GM10248 (cell line): Measurements from ENCODE around the gene CHD6.

Source experiments
- CTCF ChIA-PET: fragments of 300-600 bp; sonication (Branson Sonifier 250); formaldehyde crosslinking; extraction: SDS; loops from one replicate; lab custom pipeline; 2021; ENCODE audit warnings: antibody characterized with exemption; lab: Yijun Ruan, JAX
- POLR2A ChIA-PET: fragments of 350-650 bp; sonication (Branson Sonifier 250); formaldehyde crosslinking; extraction: SDS; loops from one replicate; lab custom pipeline; 2020; ENCODE audit warnings: antibody characterized with exemption; lab: Yijun Ruan, JAX
- DNase-seq: peaks from one replicate; pipeline ENCODE4 v3.0.0; 2012; ENCODE audit errors: extremely low spot score
- TF ChIP-seq, protein P1 (sequence below): IDR thresholded peaks from 2 replicates; pipeline ENCODE4 v1.5.1; 2012; ENCODE audit warnings: mild to moderate bottlenecking, low read depth; ENCODE audit errors: extremely low read depth, missing control alignments, control extremely low read depth

CHD6 gene

DNA sequence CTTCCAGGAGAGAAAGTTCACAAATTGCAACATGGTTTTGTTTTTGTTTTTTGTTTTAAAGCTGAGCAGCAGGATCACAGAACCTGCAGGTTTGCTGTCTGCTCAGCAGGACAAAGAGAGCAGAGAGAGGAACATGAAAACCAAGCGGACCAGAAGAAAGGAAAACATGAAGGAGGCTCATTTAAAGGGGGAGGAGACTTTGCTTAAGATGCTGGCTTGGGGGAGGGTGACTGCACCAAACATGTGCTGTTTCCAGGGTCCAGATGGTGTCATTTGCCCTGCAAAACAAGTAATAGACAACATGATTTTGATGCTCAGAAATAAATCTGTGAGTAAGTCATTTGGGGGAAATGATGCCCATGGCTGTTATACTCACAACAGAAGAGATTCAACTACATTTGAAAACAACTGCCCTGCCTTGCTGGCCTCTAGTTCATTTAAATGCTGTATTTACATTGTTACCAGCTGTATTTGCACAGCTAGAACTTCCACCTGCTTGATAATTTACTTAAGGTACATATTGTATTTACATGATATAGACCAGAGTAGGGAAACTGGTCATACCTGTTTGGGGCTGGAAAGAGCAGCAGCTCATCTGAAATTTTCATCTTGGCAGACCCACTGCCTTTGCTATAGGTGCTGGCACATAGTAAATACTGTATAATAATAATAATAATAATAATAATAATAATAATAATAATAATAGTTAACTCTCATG lies 32.2 kb upstream of the CHD6 start:
- no peak for DNase-seq
- TF ChIP-seq, protein P1, sequence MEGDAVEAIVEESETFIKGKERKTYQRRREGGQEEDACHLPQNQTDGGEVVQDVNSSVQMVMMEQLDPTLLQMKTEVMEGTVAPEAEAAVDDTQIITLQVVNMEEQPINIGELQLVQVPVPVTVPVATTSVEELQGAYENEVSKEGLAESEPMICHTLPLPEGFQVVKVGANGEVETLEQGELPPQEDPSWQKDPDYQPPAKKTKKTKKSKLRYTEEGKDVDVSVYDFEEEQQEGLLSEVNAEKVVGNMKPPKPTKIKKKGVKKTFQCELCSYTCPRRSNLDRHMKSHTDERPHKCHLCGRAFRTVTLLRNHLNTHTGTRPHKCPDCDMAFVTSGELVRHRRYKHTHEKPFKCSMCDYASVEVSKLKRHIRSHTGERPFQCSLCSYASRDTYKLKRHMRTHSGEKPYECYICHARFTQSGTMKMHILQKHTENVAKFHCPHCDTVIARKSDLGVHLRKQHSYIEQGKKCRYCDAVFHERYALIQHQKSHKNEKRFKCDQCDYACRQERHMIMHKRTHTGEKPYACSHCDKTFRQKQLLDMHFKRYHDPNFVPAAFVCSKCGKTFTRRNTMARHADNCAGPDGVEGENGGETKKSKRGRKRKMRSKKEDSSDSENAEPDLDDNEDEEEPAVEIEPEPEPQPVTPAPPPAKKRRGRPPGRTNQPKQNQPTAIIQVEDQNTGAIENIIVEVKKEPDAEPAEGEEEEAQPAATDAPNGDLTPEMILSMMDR: no peak
- POLR2A ChIA-PET: no interaction called here
- CTCF ChIA-PET: interaction anchor here (1.0 kb wide), 1 partner anchor 9 kb away, joined by 4 read pairs; no protein-coding TSS in a partner anchor

DNA sequence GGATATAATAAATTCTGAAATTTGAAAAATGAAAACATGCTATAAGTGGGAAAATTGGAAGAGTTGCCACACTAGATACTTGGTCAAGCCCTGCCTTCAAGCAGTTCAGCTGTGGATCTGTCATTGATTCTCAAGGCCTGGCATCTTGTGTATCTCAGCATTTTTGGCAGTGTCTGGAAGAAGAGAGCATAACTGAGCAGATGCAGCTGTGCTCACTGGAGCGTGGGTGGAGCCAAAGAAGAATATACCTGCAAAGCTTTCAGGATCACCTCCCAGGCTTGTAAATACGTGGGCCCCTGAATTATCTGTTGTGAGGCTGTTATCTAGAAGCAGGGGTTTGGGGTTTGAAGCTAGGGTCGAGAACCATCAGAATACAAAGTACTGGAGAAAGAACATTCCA lies 31.3 kb upstream of the CHD6 start:
- TF ChIP-seq, protein P1: no peak
- ChIA-PET CTCF (no interaction called here), POLR2A (no interaction called here)
- DNase-seq: no peak

DNA sequence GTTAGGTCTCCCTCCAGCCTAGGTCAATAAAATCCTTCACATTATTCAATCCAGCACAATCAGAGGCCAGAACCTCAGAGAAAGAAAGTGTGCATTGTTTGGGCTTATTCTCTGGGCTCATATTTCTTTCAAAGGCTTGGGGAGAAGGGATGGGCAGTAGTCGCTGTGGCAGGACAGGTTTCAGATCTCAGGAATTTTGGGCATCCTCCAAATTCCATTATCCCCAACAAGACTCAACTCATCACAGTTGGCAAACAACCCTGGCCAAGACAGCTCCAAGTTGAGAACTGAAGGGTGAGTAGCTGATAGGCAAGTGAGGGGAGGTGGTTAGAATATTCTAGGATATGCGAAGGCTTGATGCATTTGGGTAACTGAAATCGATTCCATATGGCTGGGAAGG lies 27.2 kb upstream of the CHD6 start:
- CTCF ChIA-PET: interaction anchor here (1.3 kb wide), 1 partner anchor 12 kb away, joined by 3 read pairs; no protein-coding TSS in a partner anchor
- TF ChIP-seq, protein P1: no peak
- POLR2A ChIA-PET: no interaction called here
- no peak for DNase-seq

DNA sequence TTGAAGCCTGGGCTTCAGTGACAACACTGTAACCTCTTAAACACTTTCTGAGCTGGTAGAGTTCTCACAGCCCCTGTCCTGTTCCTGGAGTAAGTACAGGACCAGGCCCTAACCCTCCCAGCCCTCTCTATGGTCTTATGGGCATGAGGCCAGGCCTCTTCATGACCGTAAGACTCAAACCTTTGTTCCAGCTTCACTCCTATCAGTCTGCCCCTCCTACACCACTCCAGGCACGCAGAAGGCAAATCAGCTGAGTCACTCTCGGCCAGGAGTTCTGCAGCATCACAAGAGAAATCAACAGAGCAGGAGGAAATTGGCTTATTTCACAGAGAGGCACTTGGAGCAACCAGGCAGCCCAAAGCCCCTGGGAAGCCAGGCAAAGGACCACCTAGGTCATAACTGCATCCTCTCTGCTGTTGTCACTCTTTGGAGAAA lies 25.3 kb upstream of the CHD6 start:
- TF ChIP-seq, protein P1: no peak
- no peak for DNase-seq
- POLR2A ChIA-PET: no interaction called here
- CTCF ChIA-PET: interaction anchor here (1.5 kb wide), 1 partner anchor 9 kb away, joined by 5 read pairs; no protein-coding TSS in a partner anchor

DNA sequence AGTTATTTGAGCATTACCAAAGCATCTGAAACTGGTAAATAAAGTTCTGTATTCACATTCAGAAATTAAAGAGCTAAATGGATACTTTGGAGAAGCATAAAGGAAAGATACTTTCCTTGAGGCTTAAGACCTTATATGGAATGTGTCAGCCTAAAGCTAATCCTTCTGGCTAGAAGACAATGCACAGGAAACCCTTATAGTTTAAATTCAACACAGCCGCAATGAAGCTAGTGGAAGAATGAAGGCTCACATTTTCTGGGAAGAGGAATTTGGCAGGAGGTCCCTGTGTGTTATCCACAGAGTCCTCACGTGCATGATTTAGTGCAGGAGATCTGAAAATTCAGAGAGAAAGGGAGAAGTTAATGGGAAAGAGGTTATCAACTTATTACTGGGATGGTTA lies 21.5 kb upstream of the CHD6 start:
- DNase-seq: no peak
- ChIA-PET POLR2A (no interaction called here), CTCF (interaction anchor here (1.0 to 1.8 kb wide), 2 partner anchors 8 to 11 kb away, joined by 4 to 7 read pairs; no protein-coding TSS in a partner anchor)
- TF ChIP-seq, protein P1: no peak

DNA sequence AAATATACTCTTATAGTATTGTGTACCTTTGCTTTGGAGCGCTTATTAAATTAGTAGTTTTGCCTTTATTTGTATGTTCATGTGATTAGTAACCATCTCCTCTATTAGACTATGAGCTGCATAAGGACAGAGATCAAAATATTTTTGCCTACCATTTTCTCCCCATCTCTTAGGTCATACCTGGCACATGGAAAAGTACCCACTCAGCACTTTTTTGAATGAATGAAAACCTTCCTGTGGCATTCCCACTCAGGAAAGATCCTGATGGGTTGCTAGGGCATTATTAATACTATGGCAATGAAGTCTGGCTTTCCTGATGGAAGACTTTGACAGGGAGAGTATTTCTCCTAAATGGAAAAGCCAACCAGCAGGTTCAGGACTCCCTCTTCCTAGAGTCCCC lies 20.3 kb upstream of the CHD6 start:
- ChIA-PET POLR2A (no interaction called here), CTCF (no interaction called here)
- DNase-seq: no peak
- TF ChIP-seq, protein P1: no peak
